ENCODE measurements around the gene C5orf34.
"Not testable (repeated sequence)": the region's sequence is repeated elsewhere in the genome, so short reads cannot be mapped to it uniquely, and the experiment has no call there.

C5orf34 gene

DNA sequence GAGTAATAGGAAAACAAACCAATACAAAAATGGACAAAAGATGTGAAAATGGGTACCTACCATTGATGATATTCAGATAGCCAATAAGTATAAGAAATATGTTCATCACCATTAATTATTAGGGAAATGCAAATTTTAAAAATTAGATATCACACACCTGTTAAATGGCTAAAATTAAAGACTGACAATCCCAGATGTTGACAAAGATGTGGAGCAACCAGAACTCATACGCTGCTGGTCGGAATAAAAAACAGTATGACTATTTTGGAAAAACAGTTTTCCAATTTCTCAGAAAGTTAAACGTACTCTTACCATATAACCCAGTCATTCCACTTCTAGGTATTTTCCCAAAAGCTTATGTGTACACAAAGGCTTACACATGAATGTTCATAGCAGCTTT, 58.4 kb downstream of the C5orf34 start:
- in situ Hi-C loops (cut with HindIII; ENCODE audit: low pct_unique_long_range_greater_than_20kb, low sequenced_read_pairs) = no loop called here
- no peak for DNase-seq (ENCODE audit: low read depth in 1 of 2, low spot score in 1 of 2)
- TF ChIP-seq JUND (IDR thresholded peaks at IDR 0.05; ENCODE audit: low read depth) = no peak

- in situ Hi-C loops (cut with HindIII; ENCODE audit: low pct_unique_long_range_greater_than_20kb, low sequenced_read_pairs); DNase-seq (ENCODE audit: low read depth in 1 of 2, low spot score in 1 of 2): not testable (repeated sequence)
Measured at GRCh38 chr5:43441575-43441974, 73.4 kb downstream of the C5orf34 start.

DNA sequence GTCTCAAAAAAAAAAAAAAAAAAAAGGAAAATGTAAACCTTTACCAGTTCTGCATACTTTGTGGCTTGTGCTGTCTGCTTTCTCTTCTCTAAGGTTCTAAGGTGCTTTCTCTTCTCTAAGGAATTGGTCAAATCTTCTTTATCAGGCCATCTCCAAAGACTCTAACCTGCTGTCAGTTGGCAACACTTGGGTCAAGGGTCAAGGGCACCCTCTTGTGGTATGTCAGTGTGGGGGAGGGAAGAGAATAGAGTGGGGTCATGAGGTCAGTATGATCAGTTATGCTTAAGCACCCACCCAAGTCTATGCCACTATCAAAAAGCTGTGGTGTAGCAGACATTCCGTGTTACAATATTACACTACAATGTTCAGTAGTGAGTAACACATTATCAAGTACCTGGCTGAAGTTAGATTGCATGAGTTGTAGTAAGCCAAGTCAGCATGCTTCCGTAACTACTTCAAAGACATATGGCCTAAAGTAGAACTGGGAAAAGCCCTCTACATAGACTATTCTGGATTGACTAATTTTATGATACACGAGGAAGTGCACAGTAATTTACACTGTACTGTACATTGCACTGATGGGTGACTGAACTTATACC, 77.8 kb downstream of the C5orf34 start:
- no peak for TF ChIP-seq JUND (IDR thresholded peaks at IDR 0.05; ENCODE audit: low read depth)
- DNase-seq (ENCODE audit: low read depth in 1 of 2, low spot score in 1 of 2) = no peak
- in situ Hi-C loops (cut with HindIII; ENCODE audit: low pct_unique_long_range_greater_than_20kb, low sequenced_read_pairs) = no loop called here
